GM12878 (cell line): ENCODE data around the gene MBD2. TPM values are rescaled to one million over a fixed set of nuclear protein-coding genes. Genes with fewer than 3 reads are reported as not detected.

Experiments used
- BACH1 ChIP-seq: fragments of 450-650 bp; IDR thresholded peaks from 2 replicates; pipeline ENCODE4 v1.6.1; 2017; ENCODE audit warnings: mild to moderate bottlenecking, borderline replicate concordance
- BRCA1 ChIP-seq: IDR thresholded peaks from 2 replicates; pipeline ENCODE4 v1.6.1; 2011; ENCODE audit warnings: low read depth, low read length, improper control_type of control experiment
- EP300 ChIP-seq, 2 experiments: fragments of 150-350 bp in 1 of 2; IDR thresholded peaks; 2 replicates each; pipeline ENCODE4 v1.6.1; 2011 to 2012; ENCODE audit warnings: low read depth in 2 of 2, low read length in 2 of 2, borderline replicate concordance in 1 of 2, improper control_type of control experiment in 1 of 2, inconsistent platforms in 1 of 2; ENCODE audit not compliant: control insufficient read depth in 1 of 2
- ETV6 ChIP-seq, 2 experiments: fragments of 450-650 bp in 1 of 2; IDR thresholded peaks in 1 of 2; conservative IDR thresholded peaks in 1 of 2; 2 replicates each; pipeline ENCODE4 v1.6.1; 2014; ENCODE audit warnings: antibody characterized with exemption in 1 of 2, borderline replicate concordance in 1 of 2, low read depth in 1 of 2, mild to moderate bottlenecking in 1 of 2, moderate library complexity in 1 of 2
- IRF4 ChIP-seq: IDR thresholded peaks from 2 replicates; pipeline ENCODE4 v1.6.1; 2011; ENCODE audit warnings: low read depth, low read length
- KDM1A ChIP-seq: fragments of 200-600 bp; sonication (generic); IDR thresholded peaks from 2 replicates; pipeline ENCODE4 v1.6.1; 2016; ENCODE audit warnings: borderline replicate concordance
- NFIC ChIP-seq: IDR thresholded peaks from 2 replicates; pipeline ENCODE4 v1.6.1; 2012; ENCODE audit warnings: low read depth, mild to moderate bottlenecking, inconsistent platforms, low read length, moderate library complexity
- NR2C1 ChIP-seq: fragments of 450-650 bp; IDR thresholded peaks from 2 replicates; pipeline ENCODE4 v1.6.1; 2017; ENCODE audit warnings: antibody characterized with exemption, mild to moderate bottlenecking, moderate library complexity
- PML ChIP-seq: IDR thresholded peaks from 2 replicates; pipeline ENCODE4 v1.6.1; 2012; ENCODE audit warnings: low read length, inconsistent platforms
- POLR2A ChIP-seq: IDR thresholded peaks from 2 replicates; pipeline ENCODE4 v1.6.1; 2011; ENCODE audit warnings: low read depth, mild to moderate bottlenecking, low read length
- POLR2AphosphoS5 ChIP-seq: IDR thresholded peaks from 2 replicates; pipeline ENCODE4 v1.6.1; 2011; ENCODE audit warnings: mild to moderate bottlenecking, low read length, inconsistent platforms
- RAD51 ChIP-seq: fragments of 450-650 bp; IDR thresholded peaks from 2 replicates; pipeline ENCODE4 v1.6.1; 2016; ENCODE audit warnings: moderate library complexity, mild to moderate bottlenecking, inconsistent platforms
- RB1 ChIP-seq: fragments of 450-650 bp; formaldehyde crosslinking; IDR thresholded peaks from 2 replicates; pipeline ENCODE4 v1.6.1; 2017; ENCODE audit warnings: mild to moderate bottlenecking, borderline replicate concordance
- RBBP5 ChIP-seq: fragments of 200-600 bp; sonication (generic); conservative IDR thresholded peaks from 2 replicates; pipeline ENCODE4 v1.6.1; 2016
- SUPT20H ChIP-seq: IDR thresholded peaks from 2 replicates; pipeline ENCODE4 v1.6.1; 2011; ENCODE audit warnings: low read depth, mild to moderate bottlenecking, low read length, moderate library complexity, borderline replicate concordance; ENCODE audit not compliant: control insufficient read depth
- TCF12 ChIP-seq: IDR thresholded peaks from 2 replicates; pipeline ENCODE4 v1.6.1; 2011; ENCODE audit warnings: low read depth, mild to moderate bottlenecking, low read length
- ZBED1 ChIP-seq: IDR thresholded peaks from 2 replicates; pipeline ENCODE4 v1.6.1; 2016; ENCODE audit warnings: borderline replicate concordance
- polyA plus RNA-seq, 11 experiments: library from polyadenylated mRNA; depleted of rRNA in 4 of 11; unstranded in 6 of 11; stranded (reverse) in 5 of 11; fragments of >200 nt; fragmentation: Nextera tagmentation in 4 of 11; fragmentation: Illumina TruSeq in 1 of 11; extraction: Ambion mirVana in 4 of 11; extraction: Trizol in 1 of 11; gene quantifications; 1 replicate in 1 of 11; 2 replicates in 10 of 11; pipeline versions ENCODE4 v1.2.1 to v1.2.3, GENCODE V29; 2011 to 2016; ENCODE audit warnings: inconsistent platforms in 2 of 11, missing spikeins in 2 of 11, low read depth in 1 of 11
- total RNA-seq, 4 experiments: library from RNA; depleted of rRNA in 3 of 4; stranded (reverse); fragments of >200 nt in 3 of 4; fragmentation: Illumina TruSeq in 1 of 4; extraction: Trizol in 1 of 4; gene quantifications; 2 replicates each; pipeline versions ENCODE4 v1.2.1 to v1.2.3, GENCODE V29; 2013 to 2021
- TF ChIP-seq, protein P1 (sequence below): IDR thresholded peaks from 2 replicates; pipeline ENCODE4 v1.6.1; 2012; ENCODE audit warnings: mild to moderate bottlenecking, low read depth, low read length
- TF ChIP-seq, protein P2 (sequence below): fragments of 450-650 bp; IDR thresholded peaks from 2 replicates; pipeline ENCODE4 v1.6.1; 2016; ENCODE audit warnings: mild to moderate bottlenecking
- TF ChIP-seq, protein P3 (sequence below): fragments of 450-650 bp; IDR thresholded peaks from 2 replicates; pipeline ENCODE4 v1.6.1; 2017; ENCODE audit warnings: mild to moderate bottlenecking
- TF ChIP-seq, protein P4 (sequence below): fragments of 450-650 bp; IDR thresholded peaks from 2 replicates; pipeline ENCODE4 v1.6.1; 2017; ENCODE audit warnings: mild to moderate bottlenecking, low read depth, inconsistent platforms; ENCODE audit not compliant: poor library complexity, severe bottlenecking

Gene MBD2
- total and polyA plus RNA-seq, 10 of the 15 experiments (the other 5 are each of a cell fraction or from before 2014, with no cell fraction given): 24.1 to 276 (median 57.9) TPM

DNA sequence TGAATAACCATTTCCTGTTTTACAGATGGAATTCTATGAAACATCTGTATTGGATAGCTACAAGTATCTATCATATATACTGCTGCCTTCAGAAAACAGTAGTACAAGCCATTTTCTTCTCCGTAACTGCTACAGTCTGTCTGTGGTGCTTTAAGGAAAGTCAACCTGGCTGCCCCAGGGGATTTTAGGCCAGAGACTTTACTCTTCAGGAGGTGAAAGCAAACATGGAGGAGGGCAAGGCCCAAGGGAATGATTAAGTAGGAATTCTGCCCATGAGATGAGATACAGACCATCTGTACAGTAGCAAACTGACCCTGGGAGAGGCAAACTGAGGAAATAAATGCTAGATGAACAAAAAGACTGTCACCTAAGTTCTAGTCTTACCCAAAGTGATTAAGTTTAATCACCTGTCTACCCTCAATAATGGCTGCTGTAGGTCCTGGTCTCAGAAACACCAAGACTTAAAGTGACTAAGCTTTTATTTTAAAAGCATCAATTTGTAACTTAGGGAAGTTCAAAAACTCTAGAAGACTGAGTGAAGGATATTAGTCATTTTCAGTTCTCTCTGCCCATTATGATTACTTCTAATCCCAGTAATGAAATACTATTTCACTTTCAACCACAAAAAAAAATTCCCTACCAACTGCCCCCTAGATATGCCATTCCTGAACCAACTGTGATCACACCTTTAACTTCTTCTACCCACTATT lies 14.8 kb downstream of the MBD2 start (continued):
- TF ChIP-seq, protein P1, sequence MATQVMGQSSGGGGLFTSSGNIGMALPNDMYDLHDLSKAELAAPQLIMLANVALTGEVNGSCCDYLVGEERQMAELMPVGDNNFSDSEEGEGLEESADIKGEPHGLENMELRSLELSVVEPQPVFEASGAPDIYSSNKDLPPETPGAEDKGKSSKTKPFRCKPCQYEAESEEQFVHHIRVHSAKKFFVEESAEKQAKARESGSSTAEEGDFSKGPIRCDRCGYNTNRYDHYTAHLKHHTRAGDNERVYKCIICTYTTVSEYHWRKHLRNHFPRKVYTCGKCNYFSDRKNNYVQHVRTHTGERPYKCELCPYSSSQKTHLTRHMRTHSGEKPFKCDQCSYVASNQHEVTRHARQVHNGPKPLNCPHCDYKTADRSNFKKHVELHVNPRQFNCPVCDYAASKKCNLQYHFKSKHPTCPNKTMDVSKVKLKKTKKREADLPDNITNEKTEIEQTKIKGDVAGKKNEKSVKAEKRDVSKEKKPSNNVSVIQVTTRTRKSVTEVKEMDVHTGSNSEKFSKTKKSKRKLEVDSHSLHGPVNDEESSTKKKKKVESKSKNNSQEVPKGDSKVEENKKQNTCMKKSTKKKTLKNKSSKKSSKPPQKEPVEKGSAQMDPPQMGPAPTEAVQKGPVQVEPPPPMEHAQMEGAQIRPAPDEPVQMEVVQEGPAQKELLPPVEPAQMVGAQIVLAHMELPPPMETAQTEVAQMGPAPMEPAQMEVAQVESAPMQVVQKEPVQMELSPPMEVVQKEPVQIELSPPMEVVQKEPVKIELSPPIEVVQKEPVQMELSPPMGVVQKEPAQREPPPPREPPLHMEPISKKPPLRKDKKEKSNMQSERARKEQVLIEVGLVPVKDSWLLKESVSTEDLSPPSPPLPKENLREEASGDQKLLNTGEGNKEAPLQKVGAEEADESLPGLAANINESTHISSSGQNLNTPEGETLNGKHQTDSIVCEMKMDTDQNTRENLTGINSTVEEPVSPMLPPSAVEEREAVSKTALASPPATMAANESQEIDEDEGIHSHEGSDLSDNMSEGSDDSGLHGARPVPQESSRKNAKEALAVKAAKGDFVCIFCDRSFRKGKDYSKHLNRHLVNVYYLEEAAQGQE: no peak
- TF ChIP-seq RBBP5 (no peak), RB1 (no peak; the same call in 1 of the 2 replicates), POLR2AphosphoS5 (no peak), PML (peak; percentile 90; the same call in 1 of the 2 replicates), RAD51 (peak; percentile 36), BRCA1 (no peak), BACH1 (peak; percentile 84; the same call in 1 of the 2 replicates), TCF12 (0 out of 2 replicates have a peak, but pooled peaks have one; percentile 42), NFIC (peak; percentile 100), ZBED1 (peak; percentile 82; the same call in 1 of the 2 replicates), EP300 (IDR thresholded peaks at IDR 0.05; ENCODE audit: borderline replicate concordance in 1 of 2, control insufficient read depth in 1 of 2, low read depth in 2 of 2, low read length in 2 of 2) (peak; percentile 94 to 97), SUPT20H (no peak), KDM1A (no peak), IRF4 (peak; percentile 91), ETV6 (conservative IDR thresholded peaks at IDR 0.05 in 1 of 2, IDR thresholded peaks at IDR 0.05 in 1 of 2; ENCODE audit: borderline replicate concordance in 1 of 2, low read depth in 1 of 2) (peak in 1 of 2 experiments; percentile 85; a peak in 2 of 4 replicates), NR2C1 (no peak), POLR2A (no peak)
- TF ChIP-seq, protein P2, sequence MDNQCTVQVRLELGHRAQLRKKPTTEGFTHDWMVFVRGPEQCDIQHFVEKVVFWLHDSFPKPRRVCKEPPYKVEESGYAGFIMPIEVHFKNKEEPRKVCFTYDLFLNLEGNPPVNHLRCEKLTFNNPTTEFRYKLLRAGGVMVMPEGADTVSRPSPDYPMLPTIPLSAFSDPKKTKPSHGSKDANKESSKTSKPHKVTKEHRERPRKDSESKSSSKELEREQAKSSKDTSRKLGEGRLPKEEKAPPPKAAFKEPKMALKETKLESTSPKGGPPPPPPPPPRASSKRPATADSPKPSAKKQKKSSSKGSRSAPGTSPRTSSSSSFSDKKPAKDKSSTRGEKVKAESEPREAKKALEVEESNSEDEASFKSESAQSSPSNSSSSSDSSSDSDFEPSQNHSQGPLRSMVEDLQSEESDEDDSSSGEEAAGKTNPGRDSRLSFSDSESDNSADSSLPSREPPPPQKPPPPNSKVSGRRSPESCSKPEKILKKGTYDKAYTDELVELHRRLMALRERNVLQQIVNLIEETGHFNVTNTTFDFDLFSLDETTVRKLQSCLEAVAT: peak; percentile 88
- TF ChIP-seq, protein P3, sequence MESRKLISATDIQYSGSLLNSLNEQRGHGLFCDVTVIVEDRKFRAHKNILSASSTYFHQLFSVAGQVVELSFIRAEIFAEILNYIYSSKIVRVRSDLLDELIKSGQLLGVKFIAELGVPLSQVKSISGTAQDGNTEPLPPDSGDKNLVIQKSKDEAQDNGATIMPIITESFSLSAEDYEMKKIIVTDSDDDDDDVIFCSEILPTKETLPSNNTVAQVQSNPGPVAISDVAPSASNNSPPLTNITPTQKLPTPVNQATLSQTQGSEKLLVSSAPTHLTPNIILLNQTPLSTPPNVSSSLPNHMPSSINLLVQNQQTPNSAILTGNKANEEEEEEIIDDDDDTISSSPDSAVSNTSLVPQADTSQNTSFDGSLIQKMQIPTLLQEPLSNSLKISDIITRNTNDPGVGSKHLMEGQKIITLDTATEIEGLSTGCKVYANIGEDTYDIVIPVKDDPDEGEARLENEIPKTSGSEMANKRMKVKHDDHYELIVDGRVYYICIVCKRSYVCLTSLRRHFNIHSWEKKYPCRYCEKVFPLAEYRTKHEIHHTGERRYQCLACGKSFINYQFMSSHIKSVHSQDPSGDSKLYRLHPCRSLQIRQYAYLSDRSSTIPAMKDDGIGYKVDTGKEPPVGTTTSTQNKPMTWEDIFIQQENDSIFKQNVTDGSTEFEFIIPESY: no peak
- TF ChIP-seq, protein P4, sequence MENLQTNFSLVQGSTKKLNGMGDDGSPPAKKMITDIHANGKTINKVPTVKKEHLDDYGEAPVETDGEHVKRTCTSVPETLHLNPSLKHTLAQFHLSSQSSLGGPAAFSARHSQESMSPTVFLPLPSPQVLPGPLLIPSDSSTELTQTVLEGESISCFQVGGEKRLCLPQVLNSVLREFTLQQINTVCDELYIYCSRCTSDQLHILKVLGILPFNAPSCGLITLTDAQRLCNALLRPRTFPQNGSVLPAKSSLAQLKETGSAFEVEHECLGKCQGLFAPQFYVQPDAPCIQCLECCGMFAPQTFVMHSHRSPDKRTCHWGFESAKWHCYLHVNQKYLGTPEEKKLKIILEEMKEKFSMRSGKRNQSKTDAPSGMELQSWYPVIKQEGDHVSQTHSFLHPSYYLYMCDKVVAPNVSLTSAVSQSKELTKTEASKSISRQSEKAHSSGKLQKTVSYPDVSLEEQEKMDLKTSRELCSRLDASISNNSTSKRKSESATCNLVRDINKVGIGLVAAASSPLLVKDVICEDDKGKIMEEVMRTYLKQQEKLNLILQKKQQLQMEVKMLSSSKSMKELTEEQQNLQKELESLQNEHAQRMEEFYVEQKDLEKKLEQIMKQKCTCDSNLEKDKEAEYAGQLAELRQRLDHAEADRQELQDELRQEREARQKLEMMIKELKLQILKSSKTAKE: peak; percentile 78
